ENCODE measurements around the gene PTGS2. TPM values are rescaled to one million over a fixed set of nuclear protein-coding genes. Genes with fewer than 3 reads are reported as not detected.

The PTGS2 gene
- total and polyA plus RNA-seq, 10 of the 15 experiments (the other 5 are each of a cell fraction or from before 2014, with no cell fraction given) = 0.04 to 0.12 (median 0.08) TPM; not detected in 4

DNA sequence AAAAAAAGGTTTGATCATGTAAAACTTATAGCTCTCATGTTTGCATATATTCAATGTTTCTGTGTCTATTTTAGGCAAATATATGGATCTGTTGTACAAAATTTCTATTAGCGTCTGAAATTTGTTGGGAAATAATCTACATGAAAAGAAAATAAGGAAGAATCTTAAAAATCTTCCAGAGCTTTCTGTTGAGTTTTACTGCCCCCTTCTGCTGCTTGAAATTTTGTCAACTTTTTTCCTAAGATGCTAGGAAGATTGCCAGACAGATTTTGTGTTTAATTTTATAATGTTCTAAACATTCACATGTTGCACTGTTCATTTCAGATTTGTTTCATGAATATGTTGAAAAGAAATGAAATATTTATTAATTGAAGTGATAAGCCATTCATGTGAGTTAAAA lies 2.5 kb upstream of the PTGS2 start:
- ChIA-PET POLR2A (no interaction called here), CTCF (interaction anchor here (1.0 to 1.4 kb wide), 3 partner anchors 17 to 200 kb away, joined by 3 to 6 read pairs (median 5); no protein-coding TSS in a partner anchor), SMC1A (ENCODE audit: uncharacterized antibody, unreplicated experiment) (interaction anchor here (0.6 to 1.3 kb wide), 2 partner anchors 12 to 187 kb away, joined by 3 read pairs; no protein-coding TSS in a partner anchor), RAD21 (ENCODE audit: unreplicated experiment) (interaction anchor here (0.6 kb wide), 1 partner anchor 40 kb away, joined by 3 read pairs; no protein-coding TSS in a partner anchor)
- Histone ChIP-seq H3K36me3 (ENCODE audit: control insufficient read depth in 2 of 2, insufficient read depth in 2 of 2, low read length in 1 of 2) (no peaks in the 10 kb centered on the region), H3K27ac (ENCODE audit: control insufficient read depth, insufficient read depth) (no peak overlapping the region), H3K27me3 (replicated peaks in 1 of 2; ENCODE audit: control insufficient read depth in 2 of 2, insufficient read depth in 2 of 2, low read length in 1 of 2) (peaks cover 4 to 16% of the 10 kb centered on the region in 2 experiments; a peak in 3 of 4 replicates), H3K9me3 (replicated peaks; ENCODE audit: control insufficient read depth, insufficient read depth, low read length) (no peaks in the 10 kb centered on the region), H3K79me2 (ENCODE audit: control insufficient read depth, insufficient read depth, low read length) (no peaks in the 10 kb centered on the region), H3K4me3 (no peak overlapping the region), H3K4me2 (ENCODE audit: control insufficient read depth, insufficient read depth) (no peak overlapping the region), H2AFZ (ENCODE audit: control insufficient read depth, low read depth, low read length) (no peak overlapping the region), H3K9ac (ENCODE audit: control insufficient read depth, insufficient read depth, low read length) (no peak overlapping the region), H3K4me1 (ENCODE audit: control insufficient read depth, insufficient read depth, low read length) (no peaks in the 10 kb centered on the region), H4K20me1 (ENCODE audit: control insufficient read depth, insufficient read depth) (no peaks in the 10 kb centered on the region)
- no TSS peak for BruUV-seq (replicated peaks)
- TF ChIP-seq RAD21 (IDR thresholded peaks at IDR 0.05; ENCODE audit: insufficient read depth, low read depth, low read length) (peak; percentile 49; the same call in 1 of the 2 replicates), SMAD5 (IDR thresholded peaks at IDR 0.05; ENCODE audit: low read depth) (no peak)
- TF ChIP-seq, protein P1, sequence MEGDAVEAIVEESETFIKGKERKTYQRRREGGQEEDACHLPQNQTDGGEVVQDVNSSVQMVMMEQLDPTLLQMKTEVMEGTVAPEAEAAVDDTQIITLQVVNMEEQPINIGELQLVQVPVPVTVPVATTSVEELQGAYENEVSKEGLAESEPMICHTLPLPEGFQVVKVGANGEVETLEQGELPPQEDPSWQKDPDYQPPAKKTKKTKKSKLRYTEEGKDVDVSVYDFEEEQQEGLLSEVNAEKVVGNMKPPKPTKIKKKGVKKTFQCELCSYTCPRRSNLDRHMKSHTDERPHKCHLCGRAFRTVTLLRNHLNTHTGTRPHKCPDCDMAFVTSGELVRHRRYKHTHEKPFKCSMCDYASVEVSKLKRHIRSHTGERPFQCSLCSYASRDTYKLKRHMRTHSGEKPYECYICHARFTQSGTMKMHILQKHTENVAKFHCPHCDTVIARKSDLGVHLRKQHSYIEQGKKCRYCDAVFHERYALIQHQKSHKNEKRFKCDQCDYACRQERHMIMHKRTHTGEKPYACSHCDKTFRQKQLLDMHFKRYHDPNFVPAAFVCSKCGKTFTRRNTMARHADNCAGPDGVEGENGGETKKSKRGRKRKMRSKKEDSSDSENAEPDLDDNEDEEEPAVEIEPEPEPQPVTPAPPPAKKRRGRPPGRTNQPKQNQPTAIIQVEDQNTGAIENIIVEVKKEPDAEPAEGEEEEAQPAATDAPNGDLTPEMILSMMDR (IDR thresholded peaks at IDR 0.05 in 2 of 3, conservative IDR thresholded peaks at IDR 0.05 in 1 of 3; ENCODE audit: control insufficient read depth in 2 of 3, extremely low read depth in 1 of 3, insufficient read depth in 1 of 3, low read depth in 3 of 3, low read length in 3 of 3) = peak in 1 of 3 experiments; percentile 10; a peak in 1 of 6 replicates
- no peak for DNase-seq (ENCODE audit: low read depth, low spot score)
- WGBS (ENCODE audit: insufficient coverage, insufficient replicate concordance, low lambda C conversion rate, missing lambda C conversion rate) = 35% methylated on average over 1 of the region's 1 CpG
- intact Hi-C loops (cut with micrococcal nuclease; ENCODE audit: unreplicated experiment) = no loop called here
- ATAC-seq = no peak
- no peak for FAIRE-seq
- in situ Hi-C loops (cut with MboI) = no loop called here

DNA sequence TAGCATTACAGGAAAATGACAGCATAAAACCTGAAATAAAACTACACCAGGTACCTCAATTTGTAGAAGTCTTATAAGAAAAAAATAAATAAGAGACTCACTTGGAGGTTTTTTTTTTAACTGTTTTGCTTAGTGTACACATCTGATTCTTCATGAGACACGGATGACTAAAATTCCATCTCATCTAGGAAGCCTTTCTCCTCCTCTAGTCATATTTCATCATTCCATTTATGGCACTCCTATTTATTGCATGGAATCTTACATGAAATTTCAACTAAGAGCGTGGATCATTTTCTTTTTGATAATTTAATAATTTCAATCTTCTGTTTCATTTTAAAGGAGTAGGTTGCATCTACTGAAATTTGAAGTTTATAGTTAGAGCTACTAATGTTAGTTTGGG lies 1.6 kb upstream of the PTGS2 start:
- intact Hi-C loops (cut with micrococcal nuclease; ENCODE audit: unreplicated experiment) = loop anchor here (2.0 kb wide), 1 partner anchor 199 kb away; no protein-coding TSS in a partner anchor
- Histone ChIP-seq H2AFZ (ENCODE audit: control insufficient read depth, low read depth, low read length) (no peak overlapping the region), H4K20me1 (ENCODE audit: control insufficient read depth, insufficient read depth) (no peaks in the 10 kb centered on the region), H3K9ac (ENCODE audit: control insufficient read depth, insufficient read depth, low read length) (no peak overlapping the region), H3K4me1 (ENCODE audit: control insufficient read depth, insufficient read depth, low read length) (no peaks in the 10 kb centered on the region), H3K4me2 (ENCODE audit: control insufficient read depth, insufficient read depth) (no peak overlapping the region), H3K27me3 (replicated peaks in 1 of 2; ENCODE audit: control insufficient read depth in 2 of 2, insufficient read depth in 2 of 2, low read length in 1 of 2) (peaks cover 4 to 16% of the 10 kb centered on the region in 2 experiments; a peak in 3 of 4 replicates), H3K36me3 (ENCODE audit: control insufficient read depth in 2 of 2, insufficient read depth in 2 of 2, low read length in 1 of 2) (no peaks in the 10 kb centered on the region), H3K79me2 (ENCODE audit: control insufficient read depth, insufficient read depth, low read length) (no peaks in the 10 kb centered on the region), H3K9me3 (replicated peaks; ENCODE audit: control insufficient read depth, insufficient read depth, low read length) (no peaks in the 10 kb centered on the region), H3K4me3 (no peak overlapping the region), H3K27ac (ENCODE audit: control insufficient read depth, insufficient read depth) (no peak overlapping the region)
- no peak for DNase-seq (ENCODE audit: low read depth, low spot score)
- FAIRE-seq = no peak
- ChIA-PET SMC1A (ENCODE audit: uncharacterized antibody, unreplicated experiment) (no interaction called here), POLR2A (no interaction called here), RAD21 (ENCODE audit: unreplicated experiment) (no interaction called here), CTCF (no interaction called here)
- in situ Hi-C loops (cut with MboI) = no loop called here
- WGBS (ENCODE audit: insufficient coverage, insufficient replicate concordance, low lambda C conversion rate, missing lambda C conversion rate) = 48% methylated on average over 2 of the region's 2 CpGs
- BruUV-seq (replicated peaks) = no TSS peak
- ATAC-seq = no peak
- no peak for TF ChIP-seq CBFB (IDR thresholded peaks at IDR 0.05; ENCODE audit: low read depth)
- TF ChIP-seq POLR2AphosphoS5 (IDR thresholded peaks at IDR 0.05; ENCODE audit: low read length) = no peak
- TF ChIP-seq POLR2AphosphoS2 (IDR thresholded peaks at IDR 0.05; ENCODE audit: low read depth, low read length) = no peak
- no peak for TF ChIP-seq SIN3A (IDR thresholded peaks at IDR 0.05; ENCODE audit: low read depth, low read length)
- TF ChIP-seq NFIC (IDR thresholded peaks at IDR 0.05; ENCODE audit: low read depth, low read length) = no peak
- TF ChIP-seq ZSCAN29 (IDR thresholded peaks at IDR 0.05) = no peak
- TF ChIP-seq RELA (IDR thresholded peaks at IDR 0.05; ENCODE audit: borderline replicate concordance, partially characterized antibody) = no peak
- TF ChIP-seq ZZZ3 (IDR thresholded peaks at IDR 0.05; ENCODE audit: control insufficient read depth, insufficient read length, low read depth) = no peak
- TF ChIP-seq ZNF207 (IDR thresholded peaks at IDR 0.05; ENCODE audit: borderline replicate concordance) = no peak
- TF ChIP-seq, protein P2, sequence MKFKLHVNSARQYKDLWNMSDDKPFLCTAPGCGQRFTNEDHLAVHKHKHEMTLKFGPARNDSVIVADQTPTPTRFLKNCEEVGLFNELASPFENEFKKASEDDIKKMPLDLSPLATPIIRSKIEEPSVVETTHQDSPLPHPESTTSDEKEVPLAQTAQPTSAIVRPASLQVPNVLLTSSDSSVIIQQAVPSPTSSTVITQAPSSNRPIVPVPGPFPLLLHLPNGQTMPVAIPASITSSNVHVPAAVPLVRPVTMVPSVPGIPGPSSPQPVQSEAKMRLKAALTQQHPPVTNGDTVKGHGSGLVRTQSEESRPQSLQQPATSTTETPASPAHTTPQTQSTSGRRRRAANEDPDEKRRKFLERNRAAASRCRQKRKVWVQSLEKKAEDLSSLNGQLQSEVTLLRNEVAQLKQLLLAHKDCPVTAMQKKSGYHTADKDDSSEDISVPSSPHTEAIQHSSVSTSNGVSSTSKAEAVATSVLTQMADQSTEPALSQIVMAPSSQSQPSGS (IDR thresholded peaks at IDR 0.05; ENCODE audit: low read length) = no peak
- no peak for TF ChIP-seq JUNB (IDR thresholded peaks at IDR 0.05)
